Colon (tissue), 2 donors: Measurements from ENCODE around the gene TRIM2.
"Not testable (repeated sequence)": the region's sequence is repeated elsewhere in the genome, so short reads cannot be mapped to it uniquely, and the experiment has no call there.

Source experiments
- FAIRE-seq: peaks from 2 replicates; lab custom pipeline; 2012; peaks lifted over from hg19 to GRCh38; lab: Jason Lieb, UNC
- donor health status: control.
- donor health status: control.

The TRIM2 gene

DNA sequence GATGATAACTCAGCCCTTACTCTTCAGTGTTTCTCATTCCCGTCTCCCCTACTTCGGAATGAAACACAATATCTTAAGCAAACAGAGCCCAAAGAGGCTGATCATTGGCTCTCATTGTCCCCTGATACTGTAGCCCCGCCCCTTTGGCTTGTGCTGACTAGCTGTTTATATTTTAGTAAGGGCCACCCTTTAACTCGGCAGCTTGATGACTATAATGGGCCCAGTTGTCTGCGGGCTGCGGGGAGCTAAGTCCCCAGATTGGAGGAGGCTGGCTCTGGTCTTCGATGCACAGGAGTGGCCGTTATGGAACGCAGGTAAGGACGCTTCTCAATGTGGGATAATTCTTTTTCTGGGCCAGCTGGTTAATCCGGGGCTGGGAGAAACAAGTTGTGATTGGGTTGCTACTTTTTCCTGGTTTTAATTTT lies at the start of gene TRIM2:
Gene TRIM2 (plus strand): TSS at position 197 of the 425 bp plus-strand sequence. CDS start 88 bp downstream, at position 285.
- no peak for FAIRE-seq

DNA sequence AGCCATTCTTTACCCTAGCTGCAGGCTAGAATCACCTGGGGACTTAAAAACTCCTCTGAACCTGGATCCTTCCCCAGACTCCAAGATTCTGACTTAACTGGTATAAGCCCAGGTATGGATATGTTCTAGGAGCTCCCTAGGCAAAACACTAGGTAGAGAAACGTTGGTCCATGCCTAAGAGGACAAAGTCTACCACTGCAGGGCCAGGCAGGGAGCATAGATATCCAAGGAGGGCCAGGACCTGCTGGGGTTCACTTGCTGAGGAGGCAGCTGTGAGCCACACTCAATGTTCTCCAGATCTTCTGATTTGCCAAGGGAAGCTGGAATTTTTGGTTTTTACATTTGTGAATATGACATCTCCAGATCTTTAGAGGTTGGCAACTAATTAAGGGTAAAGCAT lies 48.6 kb upstream of the TRIM2 start:
- FAIRE-seq = no peak

DNA sequence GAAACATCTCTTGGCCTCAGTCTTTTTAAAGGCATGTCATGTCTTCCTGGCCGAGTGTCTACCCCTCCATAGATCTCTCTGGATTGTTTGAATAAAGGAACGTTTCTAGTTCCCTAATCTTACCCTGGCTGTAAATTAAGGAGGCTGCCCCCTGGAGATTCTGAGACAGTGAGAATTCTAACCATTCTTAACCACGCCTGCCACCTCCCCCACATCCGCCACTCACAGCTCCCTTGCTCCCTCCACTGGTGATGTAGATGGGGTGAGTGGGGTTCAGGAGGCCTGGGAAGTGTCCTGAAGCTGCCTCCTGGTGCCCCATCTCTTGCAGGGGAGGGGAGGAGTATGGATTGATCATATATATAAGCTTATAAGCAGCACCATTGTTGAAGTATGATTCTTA lies 48.0 kb upstream of the TRIM2 start:
- no peak for FAIRE-seq

DNA sequence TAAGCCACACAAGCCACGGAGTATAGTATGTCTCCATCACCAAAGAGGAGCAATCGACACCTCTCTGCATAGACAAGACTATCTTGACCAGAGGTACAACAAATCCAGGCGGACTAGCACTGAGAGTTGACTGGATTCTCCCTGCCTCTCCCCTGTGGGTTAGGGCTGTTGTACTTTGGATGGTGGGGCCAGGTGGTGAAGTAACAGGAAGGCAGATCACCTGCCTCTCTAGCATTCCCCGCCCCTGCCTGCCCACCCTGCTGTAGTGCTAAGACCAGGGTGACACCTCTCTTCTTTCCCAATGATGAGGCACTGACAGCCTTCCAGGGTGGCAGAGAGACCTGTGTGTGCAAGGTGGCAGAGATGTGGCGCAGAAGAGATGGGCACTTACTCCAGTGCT lies 47.5 kb upstream of the TRIM2 start:
- FAIRE-seq = no peak

DNA sequence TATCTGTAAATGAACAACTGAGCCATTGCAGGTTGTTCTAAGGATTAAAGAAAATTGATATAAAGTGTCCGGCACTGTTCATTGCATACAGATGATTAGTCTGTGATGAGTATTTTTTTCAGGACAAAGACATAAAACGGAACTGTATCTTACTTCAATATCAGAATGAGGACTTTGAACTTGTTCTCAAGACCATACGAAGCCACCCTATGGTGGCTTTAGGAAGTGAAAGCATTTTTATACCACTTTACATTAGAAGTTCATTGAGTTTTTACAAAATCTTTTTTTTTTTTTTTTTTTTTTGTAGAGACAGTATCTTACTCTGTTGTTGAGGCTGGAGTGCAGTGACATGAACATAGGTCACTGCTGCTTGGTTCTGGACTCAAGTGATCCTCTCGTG lies 45.2 kb upstream of the TRIM2 start:
- FAIRE-seq = peak; percentile 14

DNA sequence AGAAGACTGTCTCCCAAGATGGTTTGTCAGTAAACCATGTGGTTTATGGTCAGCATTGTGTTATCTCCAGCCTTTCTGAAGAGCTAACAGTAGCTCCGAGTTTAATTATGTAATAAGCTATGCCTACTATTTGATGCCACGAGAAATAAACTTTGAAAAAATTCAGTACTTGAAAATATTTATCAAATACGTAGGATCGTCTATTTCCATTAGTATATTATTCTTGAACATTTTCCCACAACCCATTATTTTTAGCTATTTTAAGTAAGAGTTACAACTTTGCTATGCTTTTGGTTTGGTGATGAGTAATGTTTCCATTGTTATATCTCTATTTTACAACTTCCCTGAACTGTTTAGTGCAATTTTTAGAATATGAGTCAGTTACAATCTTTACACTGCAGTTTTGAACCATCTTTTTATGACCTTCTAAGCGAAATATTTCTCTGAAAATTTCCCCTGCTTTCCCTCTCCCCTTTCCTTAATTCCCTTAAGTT lies 44.5 kb upstream of the TRIM2 start:
- no peak for FAIRE-seq

DNA sequence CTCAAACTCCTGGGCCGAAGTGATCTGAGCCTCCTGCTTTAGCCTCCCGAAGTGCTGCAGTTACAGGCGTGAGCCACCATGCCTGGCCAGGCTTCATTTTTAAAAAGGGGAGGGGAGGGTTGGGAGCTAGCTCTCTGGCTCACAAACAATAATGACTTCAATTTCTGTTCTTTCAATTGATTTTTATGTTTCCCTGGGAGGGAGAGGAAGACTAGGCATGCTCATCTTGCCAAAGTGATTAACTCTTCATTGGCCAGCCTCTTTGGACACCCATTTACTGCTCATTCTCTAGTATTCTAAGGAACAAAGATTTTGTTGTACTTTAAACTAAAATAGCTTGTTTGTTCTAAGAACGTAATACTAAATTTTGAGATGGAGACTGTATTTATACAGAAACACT lies 43.4 kb upstream of the TRIM2 start:
- no peak for FAIRE-seq

DNA sequence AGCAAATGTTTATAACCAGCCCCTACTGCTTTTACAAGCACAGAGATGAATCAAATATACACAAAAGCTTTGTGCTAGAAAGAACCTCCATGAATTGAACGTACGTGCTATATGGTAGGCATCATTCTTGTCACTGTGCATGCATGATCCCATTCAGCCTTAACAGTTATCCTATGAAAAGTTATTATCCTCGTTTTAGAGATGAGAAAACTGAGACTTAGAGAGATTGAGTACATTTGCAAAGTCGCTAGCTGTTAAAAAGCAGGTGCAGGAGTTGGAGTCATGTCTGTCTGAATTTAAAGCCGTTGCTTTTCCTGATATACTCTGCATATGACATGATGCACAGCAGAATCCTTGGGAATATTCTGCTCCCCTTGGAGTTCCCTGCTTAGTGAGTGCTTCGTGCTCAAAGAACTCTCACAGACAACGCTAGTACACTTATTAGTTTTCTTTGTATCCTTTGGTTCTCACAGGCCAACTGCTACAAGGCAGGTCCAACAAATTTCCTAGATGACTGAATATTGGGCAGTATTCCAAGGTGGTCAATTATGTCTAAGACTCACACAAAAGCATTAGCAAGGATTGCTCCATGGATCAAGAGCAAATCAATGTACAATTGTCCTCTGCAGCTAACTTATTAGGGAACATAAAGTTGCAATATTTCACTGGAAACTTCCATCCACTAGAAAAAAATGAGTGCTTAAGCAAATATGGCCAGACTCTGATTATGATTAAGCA lies 42.8 kb upstream of the TRIM2 start:
- FAIRE-seq = no peak

DNA sequence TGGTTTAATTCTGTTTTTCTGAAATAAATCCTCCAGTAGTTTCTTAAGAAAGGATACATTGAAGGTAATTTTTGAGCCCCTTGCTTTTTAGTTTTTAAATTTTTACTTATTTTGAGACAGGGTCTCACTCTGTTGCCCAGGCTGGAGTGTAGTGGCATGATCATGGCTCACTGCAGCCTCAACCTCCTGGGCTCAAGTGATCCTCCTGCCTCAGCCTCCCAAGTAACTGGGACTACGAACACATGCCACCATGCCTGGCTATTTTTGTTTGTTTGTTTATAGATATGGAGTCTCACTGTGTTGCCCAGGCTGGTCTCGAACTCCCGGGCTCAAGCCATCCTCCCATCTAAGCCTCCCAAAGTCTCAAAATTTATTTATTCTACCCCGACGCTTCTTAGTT lies 39.0 kb upstream of the TRIM2 start:
- FAIRE-seq = not testable (repeated sequence)

DNA sequence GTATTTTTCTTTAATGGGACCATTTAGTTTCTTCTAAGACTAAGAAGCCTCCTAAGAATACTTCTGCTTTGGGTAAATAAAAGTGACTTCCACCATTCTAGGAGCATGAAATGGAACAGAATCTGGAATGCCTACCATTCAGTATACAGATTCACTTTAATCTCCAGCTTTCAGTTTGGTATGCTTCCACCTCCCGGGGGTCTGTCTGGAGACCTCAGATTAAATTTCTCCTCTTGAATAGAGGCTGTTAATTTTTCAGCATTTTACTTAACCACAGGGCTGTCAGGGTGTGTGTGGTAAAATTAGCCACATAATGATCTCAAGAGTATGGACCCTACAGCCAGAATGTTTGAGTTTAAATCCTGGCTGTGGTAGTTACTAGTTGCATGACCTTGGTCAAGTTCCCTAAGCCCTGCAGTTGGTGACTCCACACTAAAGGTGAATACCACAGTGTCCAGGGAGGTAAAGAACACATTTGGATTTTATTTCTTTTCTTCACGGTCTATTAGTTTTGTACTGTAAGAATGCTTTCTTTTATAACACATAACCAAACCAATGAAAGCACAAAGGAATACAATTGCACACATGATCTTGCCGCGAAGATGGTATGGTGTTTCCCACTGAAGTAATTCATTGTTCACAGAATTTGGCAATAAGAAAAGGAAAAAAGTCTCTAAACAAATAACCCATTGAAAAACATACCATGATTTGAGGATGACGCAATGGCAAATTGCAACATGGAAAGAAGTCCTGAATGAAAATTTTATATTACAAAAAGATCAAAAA lies 37.3 kb upstream of the TRIM2 start:
- FAIRE-seq = no peak

DNA sequence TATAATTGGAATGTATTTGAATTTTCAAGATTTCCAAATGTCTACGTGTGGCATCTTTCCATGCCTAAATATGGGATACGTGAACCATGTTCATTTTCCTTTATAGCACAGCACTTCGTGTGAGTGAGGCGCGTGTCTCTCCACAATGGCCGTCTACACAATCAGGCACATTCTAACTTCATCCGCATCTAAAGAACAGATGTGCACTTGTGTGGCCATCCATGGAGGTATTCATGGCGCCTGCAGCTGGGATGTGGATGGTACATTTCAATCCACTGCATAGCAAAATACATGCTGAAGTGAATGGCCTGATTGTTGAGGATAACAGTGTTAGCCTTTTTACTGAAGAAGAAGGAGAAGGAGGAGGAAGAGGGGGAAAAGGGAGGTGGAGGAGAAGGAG lies 34.5 kb upstream of the TRIM2 start:
- no peak for FAIRE-seq

DNA sequence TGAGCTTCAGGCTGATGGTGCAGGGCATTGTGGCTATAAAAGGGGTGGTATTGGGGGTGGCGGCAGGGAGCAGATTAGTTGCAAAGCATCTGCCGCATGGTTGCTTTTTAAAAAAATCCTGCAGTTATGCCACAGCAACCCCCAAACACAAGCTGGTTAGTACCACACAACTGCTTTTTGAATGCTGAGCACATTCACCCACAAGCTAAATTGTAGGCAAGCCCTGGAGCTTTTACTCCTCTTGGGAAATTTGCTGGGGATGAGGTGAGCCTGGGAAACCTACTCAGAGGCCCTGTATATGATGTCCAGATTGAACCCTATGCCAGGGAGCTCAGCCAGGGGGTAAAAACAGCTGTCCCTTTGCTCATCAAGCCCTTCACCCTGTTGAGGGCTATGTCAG lies 33.8 kb upstream of the TRIM2 start:
- FAIRE-seq = no peak

DNA sequence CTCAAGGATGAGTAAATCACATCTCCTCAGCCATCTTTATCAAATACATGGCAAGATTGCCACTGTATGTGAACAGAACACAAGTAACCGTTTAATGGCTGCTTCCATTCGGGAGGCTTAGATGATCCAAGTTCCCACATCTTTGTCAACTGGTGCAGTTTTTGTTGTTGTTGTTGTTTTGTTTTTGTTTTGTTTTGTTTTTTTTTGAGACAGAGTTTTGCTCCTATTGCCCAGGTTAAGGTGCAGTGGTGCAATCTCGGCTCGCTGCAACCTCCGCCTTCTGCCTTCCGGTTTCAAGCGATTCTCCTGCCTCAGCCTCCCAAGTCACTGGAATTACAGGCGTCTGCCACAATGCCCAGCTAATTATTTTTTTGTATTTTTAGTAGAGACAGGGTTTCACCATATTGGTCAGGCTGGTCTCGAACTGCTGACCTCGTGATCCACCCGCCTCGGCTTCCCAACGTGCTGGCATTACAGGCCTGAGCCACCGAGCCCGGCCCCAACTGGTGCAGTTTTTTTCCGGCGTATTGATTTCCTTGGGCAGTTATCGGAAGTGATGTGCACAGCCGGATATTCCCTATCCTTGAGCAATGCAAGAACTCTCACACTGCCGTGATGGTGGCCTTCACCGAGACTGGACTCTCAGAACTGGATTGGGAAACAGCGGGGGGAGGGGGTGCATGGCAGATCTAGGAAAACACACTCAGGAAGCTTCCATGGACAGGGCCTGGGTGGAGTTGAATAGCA lies 29.2 kb upstream of the TRIM2 start:
- no peak for FAIRE-seq

DNA sequence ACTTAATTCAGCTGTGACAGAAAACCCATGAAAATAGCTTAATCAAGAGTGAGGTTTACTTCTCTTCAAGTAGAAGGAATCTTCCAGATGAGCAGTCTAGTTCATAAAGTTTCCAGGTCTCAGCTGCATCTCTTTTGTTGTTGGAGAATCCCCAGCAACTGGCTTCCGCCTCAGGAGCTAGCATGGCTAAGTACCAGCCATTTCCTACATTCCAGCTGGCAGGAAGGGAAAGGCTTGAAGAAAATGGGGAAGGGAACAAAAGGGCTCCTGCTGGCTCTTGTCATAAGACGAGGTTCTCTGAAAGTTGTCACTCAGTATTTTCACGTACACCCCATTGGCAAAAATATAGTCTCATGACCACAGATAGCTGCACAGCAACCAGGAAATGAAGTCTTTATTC lies 27.3 kb upstream of the TRIM2 start:
- FAIRE-seq = no peak

DNA sequence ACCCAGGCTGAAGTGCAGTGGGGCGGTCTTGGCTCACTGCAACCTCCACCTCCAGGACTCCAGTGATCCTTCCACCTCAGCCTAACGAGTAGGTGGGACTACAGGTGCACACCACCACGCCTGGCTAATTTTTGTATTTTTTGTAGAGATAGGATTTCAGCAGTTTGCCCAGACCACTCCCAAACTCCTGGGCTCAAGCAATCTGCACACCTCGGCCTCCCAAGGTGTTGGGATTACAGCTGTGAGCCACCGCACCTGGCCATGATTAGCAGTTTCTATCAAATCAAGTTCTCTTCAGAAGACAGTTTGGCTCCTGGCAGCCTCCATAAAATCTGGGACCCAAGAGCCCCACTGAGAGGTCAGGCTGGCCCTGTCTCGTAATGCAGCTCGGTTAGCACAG lies 26.4 kb upstream of the TRIM2 start:
- FAIRE-seq = no peak

DNA sequence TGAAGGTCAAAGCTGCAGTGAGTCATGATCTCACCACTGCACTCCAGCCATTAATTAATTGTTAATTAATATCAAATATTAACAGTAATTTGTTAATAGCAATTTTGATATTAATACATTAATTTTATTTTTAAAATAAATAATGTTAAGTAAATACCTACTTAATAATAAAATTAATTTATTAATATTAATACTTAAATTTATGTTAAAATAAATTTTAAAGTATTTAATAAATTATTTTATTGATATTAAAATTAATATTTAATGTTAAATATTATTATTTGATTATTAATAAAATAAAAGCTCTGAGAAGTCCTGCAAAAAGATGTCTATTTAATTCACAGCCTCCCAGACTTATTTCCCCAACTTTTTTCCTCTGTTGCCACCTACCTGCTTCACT lies 25.1 kb upstream of the TRIM2 start:
- FAIRE-seq = peak; percentile 90

DNA sequence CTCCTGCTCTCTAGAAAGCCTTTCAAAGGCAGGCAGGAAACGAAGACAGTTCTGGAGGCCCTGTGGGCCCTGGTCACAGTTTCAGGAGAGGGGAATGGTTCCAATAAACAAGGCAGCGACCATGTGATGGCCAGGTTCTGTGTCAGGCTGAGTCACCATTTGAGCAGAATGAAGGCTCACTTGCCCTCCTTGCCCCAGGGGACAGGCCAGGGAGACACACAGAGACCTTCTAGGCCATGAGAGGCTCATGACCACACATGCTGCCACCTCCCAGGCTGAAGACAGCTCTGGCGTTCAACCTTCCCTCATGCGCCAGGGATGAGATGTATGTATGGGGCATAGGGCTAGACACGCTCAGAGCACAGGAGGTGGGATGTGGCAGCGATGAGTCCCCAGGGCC lies 22.9 kb upstream of the TRIM2 start:
- no peak for FAIRE-seq

DNA sequence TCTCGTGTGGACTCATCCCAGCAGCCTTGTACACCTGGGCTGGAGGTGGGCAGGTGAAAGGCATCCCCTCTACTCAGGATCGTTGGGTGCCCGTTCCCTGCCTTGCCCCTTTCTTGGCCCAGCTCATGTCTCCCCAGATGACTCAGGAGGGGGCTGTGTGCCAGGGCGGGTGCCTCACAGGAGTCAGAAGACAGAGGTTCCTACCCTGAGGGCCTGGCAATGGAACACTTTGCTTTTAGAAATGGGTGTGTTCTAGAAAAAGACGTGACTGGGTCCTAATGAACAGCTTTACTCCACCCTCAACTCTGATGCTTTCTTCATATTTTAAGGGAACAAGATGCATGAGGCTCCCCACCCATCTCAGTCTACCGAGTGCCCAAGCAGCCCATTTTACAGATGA lies 22.5 kb upstream of the TRIM2 start:
- FAIRE-seq = no peak

DNA sequence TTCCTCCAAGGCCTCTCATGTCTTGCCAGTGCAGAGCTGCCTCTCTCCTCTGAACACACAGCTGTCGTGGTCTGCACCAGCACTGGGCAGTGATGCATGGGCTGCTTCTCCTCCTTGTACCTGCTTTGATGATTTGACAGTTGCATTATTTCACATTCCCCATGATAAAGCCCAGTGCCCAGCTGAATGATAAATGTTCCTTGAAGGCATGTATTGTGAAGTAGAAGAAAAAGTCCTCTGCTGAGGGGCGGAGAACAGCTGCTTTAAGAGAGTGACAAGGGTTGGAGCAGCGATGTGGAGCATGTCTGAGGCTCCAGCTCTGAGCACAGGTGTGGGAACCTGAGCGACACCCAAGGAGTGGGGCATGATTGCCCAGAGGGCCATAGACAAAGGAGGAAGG lies 21.1 kb upstream of the TRIM2 start:
- no peak for FAIRE-seq

DNA sequence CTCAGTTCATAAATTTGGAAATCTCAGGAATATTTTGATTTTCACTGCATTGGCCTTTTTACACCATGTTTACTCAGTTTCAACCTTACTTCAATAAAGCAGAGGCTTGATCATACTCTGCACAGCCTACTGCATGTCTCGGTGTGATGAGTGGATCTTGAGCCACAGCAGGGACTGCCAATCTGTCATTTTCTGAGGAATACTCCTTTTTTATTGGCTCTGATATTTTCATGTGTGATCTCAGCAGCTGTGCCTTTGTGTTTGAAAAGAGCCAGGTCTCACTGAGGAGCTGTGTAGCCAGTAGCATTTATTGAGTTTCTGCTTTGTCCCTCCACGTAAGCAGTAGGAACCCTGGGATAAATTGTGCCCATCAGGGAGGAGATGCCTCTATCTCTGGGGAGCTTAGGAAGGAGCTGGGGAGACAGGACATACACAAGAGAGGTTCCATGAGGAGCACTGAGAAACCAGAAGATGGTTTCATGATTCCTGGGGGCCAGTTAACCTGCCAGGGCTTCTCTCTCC lies 18.9 kb upstream of the TRIM2 start:
- FAIRE-seq = no peak

DNA sequence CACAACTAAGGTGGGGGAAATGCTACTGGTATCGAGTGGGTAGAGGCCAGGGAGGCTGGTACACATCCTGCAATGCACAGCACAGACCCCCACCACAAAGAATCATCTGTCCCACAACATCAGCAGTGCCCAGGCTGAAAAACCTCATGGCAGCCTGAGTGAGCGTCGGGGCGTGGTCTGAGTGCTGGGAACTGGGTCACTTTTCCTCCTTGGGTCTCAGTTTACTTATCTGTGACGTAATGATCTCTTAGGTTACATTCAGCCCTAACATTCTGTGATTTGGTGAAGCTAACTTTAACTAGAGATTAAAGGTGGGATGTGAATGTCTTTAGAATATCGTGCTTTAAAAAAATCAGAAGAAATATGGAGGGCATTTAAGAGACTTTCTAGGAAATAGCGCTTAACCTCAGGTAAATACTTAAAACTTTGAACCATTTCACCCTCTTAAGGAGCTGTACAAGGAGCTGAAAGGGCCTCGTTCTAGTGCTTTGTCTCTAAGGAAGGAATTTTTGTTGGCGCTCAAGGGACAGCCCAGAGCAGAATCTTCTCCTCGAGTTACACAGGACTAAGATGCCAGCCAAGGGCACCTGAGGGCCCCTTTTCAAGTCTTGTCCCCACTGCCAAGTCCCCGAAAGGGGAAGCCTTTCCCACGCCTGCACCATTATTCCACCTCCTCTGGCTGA lies 18.1 kb upstream of the TRIM2 start:
- FAIRE-seq = no peak
